G401.6 (cell line): Measurements from ENCODE around the gene MEGF10.

Experiments used
- FAIRE-seq: peaks from 2 replicates; lab custom pipeline; 2012; peaks lifted over from hg19 to GRCh38; lab: Jason Lieb, UNC

Gene MEGF10

DNA sequence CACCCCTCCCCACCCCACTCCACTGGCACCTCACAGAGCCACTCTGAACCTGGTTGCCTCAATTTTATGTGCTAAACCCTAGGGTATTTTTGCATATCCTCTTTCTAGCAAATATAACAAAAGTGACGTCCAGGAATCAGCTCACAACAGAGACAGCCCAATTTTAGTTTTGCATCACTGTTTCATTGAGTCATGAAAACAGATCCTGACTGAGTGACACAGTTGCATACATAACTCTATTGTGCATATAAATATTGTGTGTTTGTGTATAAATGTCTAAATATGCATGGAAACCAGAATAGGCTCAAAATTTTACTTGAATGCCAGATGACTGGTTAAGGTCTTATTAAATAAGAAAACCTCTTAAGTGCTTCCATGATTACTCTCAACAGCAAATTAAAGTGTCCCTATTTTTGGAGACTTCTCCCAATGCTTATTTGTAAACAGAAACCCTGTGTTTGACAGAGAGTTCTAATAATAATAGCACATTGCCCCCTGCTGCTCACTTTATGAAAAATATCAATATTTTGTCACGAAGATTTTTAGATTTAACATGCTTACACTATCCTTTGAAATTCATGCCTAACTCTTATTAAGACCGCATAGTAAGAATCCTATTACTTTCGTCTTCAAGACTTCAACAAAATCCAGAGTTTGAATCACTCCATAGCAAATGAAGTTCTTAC, 151.3 kb downstream of the MEGF10 start:
- FAIRE-seq = no peak

DNA sequence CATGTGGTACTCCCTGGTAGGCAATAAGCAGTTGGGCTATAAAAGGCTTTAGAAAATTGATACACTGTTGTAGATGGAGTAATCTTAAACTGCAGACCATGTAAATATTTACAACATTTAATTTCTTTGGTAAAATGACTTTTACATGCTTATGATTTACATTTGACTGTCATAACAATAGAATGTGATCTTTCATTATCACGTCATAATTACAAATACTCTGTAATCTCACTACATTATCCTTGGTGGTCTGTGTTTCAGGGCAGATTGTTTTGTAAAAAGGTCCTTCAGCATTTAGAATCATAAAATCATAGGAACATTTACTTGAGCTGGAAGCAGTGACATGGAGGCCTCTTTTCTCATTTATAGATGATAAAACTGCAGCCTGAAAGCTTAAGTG, 153.6 kb downstream of the MEGF10 start:
- FAIRE-seq = no peak

DNA sequence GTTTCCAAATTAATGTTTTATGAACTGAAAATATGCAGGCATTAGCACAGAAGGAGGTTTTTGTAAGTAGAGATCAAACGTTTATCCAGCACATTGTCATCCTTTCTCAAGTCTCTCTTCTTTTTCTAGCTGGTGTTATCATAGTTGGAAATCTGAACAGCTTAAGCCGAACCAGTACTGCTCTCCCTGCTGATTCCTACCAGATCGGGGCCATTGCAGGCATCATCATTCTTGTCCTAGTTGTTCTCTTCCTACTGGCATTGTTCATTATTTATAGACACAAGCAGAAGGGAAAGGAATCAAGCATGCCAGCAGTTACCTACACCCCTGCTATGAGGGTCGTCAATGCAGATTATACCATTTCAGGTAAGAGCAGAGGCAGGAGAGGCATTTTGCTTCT, 154.7 kb downstream of the MEGF10 start:
- FAIRE-seq = no peak

DNA sequence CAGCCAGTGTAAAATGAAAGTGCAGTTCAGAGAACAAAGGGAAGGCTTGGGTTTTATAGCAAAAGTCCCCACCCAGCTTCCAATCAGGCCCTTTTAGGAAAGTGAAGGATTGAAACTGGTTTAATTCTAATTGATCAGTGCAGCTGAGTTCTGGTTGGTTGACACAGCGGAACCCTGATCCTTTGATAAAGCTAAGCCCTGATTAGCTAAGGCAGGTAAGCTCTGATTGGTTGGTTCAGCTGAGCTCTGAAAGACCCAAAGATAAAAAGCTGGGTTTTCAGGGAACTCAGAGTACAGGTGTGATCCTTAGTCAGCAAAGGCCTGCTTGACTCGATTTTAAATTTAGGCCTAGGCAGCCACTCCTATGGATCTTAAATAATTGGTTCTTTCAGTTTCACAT, 156.0 kb downstream of the MEGF10 start:
- FAIRE-seq = no peak

DNA sequence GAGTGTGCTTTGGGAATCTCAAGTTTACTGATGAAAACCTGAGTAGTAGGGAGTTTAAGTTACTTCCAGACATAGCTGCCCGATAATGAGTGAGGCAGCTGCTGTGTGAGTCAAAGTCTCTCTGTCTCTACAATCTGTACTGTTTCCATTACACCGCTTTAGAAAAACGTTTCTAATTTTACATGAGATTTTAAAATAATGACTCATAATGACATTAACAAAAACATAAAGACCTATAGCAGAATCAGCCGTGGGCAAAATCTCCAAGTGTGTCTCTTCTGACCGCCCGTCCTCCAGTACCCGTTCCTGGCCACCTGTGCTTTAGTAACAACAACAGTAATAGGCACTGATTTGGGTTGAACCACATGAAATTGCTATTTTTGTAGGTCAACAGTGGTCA, 157.2 kb downstream of the MEGF10 start:
- no peak for FAIRE-seq

GRCh38 chr5:127450046-127450445, 159.4 kb downstream of the MEGF10 start:
- no peak for FAIRE-seq

GRCh38 chr5:127451096-127451495, 160.5 kb downstream of the MEGF10 start:
- FAIRE-seq = no peak

DNA sequence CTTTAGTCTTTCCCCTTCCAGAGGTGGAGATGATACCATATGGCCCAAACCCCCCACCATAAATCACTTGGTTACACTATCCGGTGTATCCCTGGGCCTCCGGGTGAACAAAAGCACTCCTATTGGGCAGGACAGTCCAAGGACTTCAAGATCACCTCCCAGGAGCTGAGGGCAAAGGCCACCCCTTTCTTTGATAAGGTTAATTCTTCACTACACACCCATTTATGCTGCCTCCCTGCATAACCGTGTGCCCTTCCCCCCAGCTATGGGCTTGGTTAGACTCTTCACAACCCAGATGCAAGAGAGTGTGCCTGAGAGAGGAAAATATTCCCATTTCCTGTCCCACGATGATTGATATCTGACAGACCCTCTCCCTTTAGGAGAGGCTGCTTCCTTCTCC, 162.0 kb downstream of the MEGF10 start:
- FAIRE-seq = no peak

- FAIRE-seq = no peak
Observed at GRCh38 chr5:127471211-127471610, 180.6 kb downstream of the MEGF10 start.

GRCh38 chr5:127472700-127473099, 182.1 kb downstream of the MEGF10 start:
- FAIRE-seq = no peak

DNA sequence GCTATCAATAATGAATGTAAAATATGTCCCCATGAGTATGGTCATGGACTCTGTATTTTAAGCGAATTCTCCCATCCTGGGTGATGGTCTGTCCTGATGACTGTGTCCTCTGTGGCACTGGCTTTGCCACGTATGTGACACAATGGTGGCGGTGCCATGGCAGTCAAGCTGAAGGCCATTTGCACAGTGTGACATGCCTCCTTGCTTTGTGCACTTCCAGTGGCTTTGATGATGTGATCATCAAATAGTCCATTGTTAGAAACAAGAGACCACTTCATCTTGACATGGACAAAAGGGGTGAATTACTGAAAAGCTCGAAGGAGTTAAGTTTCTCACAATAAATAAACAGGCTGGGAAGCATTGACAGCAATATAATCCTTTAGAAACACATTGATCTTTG, 195.9 kb downstream of the MEGF10 start:
- no peak for FAIRE-seq

DNA sequence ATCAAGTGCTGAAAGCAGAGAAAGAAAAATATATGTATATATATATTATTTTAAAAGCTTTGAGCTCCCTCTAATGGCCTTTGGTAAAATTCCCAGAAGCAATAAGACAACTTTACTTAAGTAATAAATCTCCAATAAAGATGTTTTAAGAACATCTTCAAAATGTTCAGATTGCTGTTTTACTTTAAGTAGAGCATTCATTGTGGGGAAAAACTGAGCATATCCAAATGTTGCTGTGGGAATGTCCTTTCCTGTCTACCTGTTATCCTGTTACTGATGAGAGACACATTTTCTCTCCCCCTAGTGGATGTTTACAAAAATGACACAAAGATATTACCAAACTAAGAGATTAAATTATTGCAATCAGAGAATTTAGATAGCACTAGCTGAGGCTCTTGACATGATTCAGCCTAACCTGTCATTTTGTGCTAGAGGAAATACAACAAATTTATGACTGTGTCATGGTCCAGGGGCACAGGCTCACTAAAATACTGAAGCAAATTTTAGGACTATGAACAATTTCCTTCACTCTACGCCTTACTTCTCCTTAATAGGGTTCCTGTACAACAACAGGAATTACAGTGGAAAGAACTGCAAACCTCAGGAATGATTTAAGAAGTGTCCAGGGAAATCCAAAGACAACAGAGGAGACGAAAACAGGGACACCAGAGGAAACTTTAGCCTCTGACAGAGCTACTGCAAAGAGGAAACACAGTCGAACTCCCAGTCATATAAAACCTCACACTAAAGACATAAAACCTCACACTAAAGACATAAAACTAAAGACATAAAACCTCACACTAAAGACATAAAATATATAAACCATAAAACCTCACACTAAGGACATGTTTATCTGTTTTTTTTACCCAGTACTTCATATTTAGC, 202.5 kb downstream of the MEGF10 start:
- peak; percentile 83 for FAIRE-seq

GRCh38 chr5:127498548-127498947, 208.0 kb downstream of the MEGF10 start:
- FAIRE-seq = no peak

GRCh38 chr5:127505905-127506304, 215.3 kb downstream of the MEGF10 start:
- no peak for FAIRE-seq

- no peak for FAIRE-seq
Observed at GRCh38 chr5:127506616-127507015, 216.0 kb downstream of the MEGF10 start.

GRCh38 chr5:127508644-127509373, 218.2 kb downstream of the MEGF10 start:
- no peak for FAIRE-seq
